ENCODE measurements around the gene PBX2.

PBX2 gene

DNA sequence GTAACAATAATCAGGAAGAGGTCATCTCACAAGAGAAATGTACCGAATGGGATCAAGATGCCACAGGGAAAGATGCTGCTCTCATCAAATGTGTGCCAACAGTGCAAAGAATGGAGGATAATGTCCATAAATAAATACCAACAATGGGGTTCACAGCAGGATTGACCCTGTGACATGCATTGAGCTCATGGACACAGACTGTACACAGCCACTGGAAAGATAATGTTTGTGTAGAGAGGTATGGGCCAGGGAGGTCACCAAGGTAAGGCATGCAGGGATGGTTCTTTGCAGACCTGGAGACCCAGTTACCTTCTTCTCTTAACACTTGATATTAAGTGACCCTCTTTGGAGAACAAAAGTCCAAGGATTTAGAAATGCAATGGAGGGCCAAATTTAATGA lies 15.6 kb downstream of the PBX2 start:
- DNase-seq (ENCODE audit: low read depth in 2 of 2), result no peak

DNA sequence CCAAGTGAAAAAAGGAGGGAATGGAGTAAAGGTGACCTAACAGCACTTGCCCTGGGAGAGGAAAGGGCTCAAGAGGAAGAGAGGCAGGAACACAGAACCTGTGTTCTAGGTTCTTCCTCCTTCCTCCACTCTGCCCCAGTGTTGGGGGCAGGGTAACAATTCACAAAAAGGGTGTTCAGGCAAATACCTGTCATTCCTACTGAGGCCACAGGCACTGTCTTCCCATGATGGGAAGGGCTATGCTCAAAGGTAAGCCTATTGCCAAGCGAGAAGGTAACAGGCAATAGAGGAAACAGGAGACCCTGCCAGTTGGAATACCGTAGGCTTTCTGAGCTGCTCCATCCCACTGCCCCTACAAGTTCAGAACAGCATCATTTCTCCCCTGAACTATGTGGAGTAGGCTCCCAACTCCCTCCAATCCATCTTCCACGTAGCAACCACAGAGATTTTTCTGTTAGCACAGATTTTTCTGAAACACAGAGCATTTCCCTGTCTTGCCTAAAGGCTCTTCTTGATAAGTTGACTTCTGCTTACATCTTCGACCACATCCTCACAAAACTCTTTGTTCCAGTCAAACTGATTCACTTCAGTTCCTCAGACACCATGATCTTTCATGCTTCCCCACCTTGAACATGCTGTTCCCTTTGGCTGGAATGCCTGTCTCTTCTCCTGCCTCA lies 16.8 kb downstream of the PBX2 start:
- no peak for DNase-seq (ENCODE audit: low read depth in 2 of 2)

DNA sequence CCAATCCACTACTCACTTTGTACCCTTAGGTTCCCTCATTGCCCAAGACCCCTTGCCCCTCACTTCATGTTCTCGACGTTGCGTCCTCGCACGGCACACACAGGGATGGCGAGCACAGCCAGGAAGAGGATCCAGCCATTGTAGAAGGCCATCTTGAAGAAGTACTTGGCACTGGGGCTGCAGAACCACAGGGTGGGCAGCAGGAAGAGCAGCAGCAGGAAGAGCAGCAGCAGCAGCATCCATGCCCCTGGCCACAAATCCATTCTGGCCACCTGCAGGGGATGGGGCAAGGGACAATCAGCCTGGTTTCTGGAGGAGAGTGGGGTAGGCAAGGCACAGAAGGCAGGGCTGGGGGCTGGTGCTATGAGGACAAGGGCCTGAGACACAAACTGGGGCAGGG lies 18.8 kb downstream of the PBX2 start:
- no peak for DNase-seq (ENCODE audit: low read depth in 2 of 2)

DNA sequence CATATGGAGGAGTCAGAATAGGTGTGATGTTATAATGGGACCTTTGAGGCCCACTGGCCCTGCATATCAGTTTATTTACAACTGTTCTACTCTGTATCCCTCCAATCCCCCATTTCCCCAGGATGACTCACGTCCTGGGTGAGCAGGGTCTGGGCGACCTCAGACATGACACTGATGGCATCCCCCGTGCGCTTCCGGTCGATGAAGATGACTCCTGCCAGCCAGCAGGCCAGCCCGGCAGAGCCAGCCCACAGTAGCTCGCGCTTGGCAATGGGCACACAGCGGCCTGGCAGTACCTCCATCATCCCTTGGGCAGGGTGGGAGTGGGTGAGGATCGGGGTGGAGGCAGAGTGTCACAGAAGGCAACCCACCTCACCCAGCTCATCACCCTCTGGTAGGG lies 19.7 kb downstream of the PBX2 start:
- DNase-seq (ENCODE audit: low read depth in 2 of 2), result no peak

DNA sequence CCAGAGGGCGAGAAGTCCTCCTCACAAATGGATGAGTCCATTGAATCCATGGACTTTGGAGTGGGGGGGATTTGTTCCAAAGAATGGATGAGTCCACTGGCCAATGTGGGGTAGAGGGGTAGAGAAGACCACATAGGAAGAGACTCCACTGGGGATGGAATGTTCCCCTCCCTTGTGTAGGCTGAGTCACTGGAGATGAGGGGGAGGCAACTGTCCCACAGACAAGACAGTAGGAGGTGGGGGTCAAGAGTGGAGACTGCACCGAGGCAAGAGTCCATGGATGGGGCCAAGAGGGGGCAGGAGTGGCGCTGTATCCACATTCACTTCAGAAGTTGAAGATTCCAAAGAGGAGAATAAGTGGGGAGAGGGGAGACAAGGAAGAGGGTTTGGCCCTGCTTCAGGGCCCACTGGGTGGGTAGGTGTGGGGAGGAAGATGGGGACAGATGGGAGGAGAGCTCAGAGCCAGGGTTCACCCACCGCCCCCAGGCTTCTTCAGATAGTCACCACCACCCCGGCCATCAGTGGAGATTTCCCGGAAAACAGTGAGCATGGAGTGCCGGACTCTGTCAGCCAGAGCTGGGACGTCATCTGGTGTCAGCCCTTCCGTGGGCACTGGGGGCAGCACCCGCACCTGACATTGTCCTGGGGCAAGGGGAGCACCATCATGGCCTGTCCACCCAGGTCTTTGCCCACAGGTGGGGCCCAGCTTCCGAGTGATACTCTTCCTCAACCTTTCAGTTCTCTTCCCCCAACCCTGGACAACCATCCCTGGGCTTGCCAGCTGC lies 21.0 kb downstream of the PBX2 start:
- no peak for DNase-seq (ENCODE audit: low read depth in 2 of 2)

DNA sequence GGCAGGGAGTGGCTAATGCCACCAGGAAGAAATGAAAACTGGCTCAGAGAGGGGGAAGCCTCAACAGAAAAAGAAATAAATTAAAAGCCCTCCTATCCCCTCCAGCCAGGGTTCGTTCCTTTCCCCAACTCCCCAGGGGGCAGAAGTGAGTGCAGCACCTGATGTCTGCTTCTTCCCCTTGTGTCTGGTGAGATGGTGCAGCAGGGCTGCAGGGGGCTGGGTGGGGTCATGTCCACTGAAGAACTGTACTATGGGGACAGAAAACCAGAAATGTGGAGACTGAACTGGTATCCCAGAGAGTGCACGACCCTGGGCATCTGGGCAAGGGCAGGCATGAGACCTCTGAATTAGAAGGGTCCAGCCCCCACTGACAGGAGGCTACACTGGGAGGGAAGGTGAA lies 21.7 kb downstream of the PBX2 start:
- no peak for DNase-seq (ENCODE audit: low read depth in 2 of 2)

DNA sequence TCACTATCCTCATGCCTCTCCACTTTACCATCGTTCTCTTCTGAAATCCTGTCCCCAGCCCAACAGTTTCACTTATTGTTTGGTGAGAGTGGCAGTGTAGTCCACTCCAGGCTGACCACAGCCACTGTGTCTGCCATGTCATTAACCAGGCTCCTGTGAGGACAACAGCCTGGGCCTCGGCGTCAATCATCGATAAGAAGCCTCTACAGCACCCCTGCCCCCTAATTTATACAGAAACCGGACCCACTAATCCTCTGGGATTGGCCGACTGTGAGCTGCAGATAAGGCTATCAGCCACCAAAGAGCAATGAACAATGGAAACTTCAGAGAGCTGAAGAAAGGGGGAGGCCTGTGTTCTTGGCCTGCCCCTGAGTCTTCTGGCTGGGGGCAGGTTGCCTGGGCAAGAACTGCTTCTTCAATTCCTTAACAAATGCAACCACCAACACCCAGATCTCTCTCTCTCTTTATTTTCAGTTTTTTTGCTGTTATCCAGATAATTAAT lies 22.2 kb downstream of the PBX2 start:
- DNase-seq (ENCODE audit: low read depth in 2 of 2), result no peak

DNA sequence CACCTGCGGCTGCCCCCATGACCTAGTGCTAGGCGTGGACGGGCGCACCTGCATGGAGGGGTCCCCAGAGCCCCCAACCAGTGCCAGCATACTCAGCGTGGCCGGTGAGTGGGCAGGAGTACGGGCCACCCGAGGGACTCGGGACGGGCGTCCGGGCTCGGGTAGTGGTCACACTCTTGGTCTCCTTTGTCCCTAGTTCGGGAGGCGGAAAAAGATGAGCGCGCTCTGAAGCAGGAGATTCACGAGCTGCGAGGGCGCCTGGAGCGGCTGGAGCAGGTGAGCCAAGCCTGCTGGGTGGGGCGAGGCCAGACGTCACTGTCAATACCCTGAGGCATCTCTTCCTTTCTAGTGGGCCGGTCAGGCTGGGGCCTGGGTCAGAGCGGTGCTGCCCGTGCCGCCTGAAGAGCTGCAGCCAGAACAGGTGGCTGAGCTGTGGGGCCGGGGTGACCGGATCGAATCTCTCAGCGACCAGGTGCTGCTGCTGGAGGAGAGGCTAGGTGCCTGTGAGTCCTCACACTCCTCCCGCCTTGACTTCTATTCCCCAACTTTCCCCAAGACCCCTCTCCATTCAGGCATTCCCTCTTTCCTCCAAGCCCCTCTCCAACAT lies 22.7 kb downstream of the PBX2 start:
- DNase-seq (ENCODE audit: low read depth in 2 of 2), result no peak

DNA sequence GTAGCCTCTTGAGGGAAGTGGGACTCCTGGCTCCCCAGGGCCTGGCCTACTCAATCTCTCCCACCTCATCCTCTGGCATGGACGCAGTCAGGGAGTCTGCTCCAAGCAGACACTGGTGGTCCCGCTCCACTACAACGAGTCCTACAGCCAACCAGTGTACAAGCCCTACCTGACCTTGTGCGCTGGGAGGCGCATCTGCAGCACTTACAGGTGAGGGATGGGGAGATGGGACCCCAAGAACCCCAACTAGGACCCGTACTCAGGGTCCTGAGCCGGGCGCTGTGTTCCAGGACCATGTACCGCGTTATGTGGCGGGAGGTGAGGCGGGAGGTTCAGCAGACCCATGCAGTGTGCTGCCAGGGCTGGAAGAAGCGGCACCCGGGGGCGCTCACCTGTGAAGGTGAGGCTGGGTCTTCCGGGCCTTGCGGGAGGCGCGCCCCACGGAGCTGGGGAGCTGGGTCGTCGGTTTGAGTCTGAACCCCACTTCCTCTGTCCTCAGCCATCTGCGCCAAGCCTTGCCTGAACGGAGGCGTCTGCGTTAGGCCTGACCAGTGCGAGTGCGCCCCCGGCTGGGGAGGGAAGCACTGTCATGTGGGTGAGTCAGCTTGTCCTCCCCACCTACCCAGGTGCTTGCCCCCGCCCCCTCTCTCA lies 23.5 kb downstream of the PBX2 start:
- DNase-seq (ENCODE audit: low read depth in 2 of 2), result no peak

DNA sequence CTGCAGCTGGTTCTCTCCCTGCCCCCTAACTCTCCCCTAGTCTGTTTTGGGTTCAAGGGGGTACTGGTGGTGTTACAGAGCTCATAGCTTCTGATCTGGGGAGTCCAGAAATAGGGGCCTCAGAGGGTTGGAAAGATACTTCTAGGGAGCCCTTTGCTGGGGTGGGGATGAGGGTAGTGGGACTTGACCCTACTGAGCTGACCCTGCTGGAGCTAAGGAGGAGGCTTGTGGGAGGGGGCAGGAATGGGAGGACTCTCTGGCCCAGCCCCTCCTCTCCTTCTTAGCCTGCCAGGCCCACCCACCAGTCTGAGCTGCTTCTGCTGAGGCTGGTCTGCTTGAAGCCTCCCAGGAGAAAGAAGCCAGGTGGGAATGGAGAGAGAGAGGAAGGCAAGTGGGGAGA lies 25.7 kb downstream of the PBX2 start, which contains the start of gene EGFL8:
Gene EGFL8 (plus strand): TSS at position 301 of the 400 bp plus-strand sequence. CDS start 1,571 bp downstream, outside the sequence.
- no peak for DNase-seq (ENCODE audit: low read depth in 2 of 2)

DNA sequence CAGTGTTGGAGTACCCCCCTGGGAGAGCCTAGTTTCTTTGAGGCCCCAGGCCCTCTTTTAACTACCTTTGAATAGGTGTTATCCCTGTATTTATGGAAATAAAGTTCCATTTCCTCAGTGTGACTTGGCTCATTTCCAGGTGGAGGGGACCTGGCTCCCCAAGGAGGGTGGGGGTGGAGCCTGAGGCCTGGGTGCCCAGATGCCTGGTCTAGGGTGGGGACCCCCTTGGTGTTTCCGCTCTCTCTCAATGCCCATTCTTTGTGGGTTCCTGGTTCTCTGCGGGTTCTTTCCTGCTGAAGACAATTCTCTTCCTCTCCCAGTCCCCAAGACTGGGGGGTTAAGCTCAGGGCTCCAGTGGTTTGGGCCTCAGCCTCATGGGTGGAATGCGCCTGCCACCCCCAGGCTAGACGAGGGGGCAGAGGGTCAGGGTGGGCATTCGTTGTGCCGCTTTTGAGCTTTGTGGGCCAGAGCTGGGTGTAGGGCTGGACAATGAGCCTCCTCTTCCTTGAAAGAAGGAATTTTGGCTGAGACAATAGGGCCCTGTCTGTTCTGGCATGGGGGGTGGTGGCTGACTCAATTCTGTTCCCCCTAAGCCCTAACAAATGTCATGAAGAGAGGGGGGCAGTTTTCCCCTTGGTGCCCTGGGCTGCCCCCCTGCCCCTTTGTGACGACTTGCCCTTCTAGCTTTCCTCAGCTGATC lies 26.3 kb downstream of the PBX2 start:
- no peak for DNase-seq (ENCODE audit: low read depth in 2 of 2)

DNA sequence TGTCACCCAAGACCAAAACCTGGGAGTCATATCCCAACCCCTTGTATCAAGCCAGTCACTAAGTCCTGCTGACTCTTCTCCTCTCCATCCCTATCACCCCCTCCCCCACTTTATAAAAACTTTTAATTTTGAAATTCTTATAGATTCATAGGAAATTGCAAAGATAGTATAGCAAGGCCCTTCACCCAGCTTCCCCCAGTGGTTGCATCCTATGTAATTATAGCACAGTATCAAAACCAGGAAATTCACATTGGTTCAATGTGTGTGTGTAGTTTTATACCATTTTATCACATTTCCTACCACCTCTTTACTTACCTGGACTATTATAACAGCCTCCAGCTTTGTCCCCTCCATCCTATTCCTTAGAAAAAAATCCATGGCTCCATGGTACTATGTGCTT lies 31.9 kb downstream of the PBX2 start:
- no peak for DNase-seq (ENCODE audit: low read depth in 2 of 2)

DNA sequence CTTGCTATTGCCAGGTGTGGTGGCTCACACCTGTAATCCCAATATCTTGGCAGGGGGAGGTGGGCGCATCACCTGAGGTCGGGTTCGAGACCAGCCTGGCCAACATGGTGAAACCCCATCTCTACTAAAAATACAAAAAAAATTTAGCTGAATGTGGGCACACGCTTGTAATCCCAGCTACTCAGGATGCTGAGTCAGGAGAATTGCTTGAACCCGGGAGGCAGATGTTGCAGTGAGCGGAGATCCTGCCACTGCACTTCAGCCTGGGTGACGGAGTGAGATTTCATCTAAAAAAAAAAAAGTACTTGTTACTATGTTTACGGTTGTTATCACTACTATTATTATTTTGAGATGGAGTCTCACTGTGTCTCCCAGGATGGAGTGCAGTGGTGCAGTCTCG lies 33.1 kb downstream of the PBX2 start:
- DNase-seq (ENCODE audit: low read depth in 2 of 2), result no peak

DNA sequence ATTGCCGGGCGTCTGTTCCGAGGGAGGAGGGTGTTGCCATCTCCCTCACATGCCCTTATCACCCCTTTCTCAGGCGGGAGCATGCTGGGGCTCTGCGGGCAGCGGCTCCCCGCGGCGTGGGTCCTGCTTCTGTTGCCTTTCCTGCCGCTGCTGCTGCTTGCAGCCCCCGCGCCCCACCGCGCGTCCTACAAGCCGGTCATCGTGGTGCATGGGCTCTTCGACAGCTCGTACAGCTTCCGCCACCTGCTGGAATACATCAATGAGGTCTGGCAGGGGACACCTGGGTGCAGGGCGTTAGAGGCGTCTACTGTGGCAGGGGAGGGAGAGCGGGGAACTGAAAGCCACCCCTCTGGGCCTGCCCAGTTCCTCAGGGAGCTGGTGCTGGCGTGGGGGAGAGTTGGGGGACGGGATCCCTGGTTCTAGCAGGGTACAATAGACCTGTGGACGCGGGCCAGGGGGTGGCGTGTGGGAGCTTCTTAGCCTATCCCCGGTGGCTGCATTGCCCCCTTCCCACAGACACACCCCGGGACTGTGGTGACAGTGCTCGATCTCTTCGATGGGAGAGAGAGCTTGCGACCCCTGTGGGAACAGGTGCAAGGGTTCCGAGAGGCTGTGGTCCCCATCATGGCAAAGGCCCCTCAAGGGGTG lies 35.4 kb downstream of the PBX2 start:
- DNase-seq (ENCODE audit: low read depth in 2 of 2), result no peak

DNA sequence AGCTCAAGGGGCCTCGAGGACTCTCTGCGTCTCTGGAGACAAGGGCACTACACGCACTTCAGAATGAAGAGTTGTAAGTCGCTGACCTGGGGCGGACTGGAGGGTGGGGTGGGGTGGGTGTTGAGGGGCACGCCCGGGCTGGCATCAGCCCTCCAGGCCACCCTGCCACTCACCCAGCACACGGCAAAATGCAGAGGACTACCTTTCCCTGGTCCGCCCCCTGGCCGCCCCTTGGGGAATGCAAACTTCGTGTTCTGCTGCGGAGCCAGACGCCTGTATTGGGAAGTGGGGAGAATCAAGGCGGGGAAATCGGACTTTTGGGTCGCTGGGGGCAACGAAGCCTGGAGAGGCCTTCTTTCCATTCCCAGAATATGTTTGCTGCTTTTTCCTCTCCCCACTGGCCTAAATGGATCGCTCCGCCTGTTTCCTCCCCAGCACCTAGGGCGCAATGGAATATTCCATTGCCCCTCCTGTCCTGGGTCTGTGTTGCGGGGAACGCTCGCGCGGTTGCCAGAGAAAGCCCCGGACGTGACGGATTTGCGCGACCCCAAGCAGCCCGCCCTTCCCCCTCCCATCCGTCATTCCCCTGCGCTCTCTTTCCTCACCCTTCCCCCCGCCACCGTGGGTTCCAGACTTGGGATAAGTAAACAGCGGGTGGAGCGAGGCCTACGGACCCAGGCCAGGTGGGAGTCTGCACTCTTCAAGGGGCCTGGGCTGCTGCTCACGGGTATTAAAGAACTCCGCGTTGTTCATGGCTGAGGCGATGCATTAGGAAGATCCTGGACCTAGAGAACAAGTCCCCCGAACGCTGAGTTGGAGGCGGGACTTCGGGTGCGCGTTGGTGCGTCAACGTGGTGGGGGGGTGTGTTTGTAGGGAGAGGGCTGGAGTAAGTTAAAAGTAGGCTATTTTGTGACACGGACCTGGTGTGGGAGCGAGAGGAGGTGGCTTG lies 36.2 kb downstream of the PBX2 start, which contains the start of gene PPT2:
Gene PPT2 (plus strand): TSS at position 578 of the 950 bp plus-strand sequence. CDS start 454 bp downstream, outside the sequence.
- DNase-seq (ENCODE audit: low read depth in 2 of 2), result peak; percentile 74 to 79

DNA sequence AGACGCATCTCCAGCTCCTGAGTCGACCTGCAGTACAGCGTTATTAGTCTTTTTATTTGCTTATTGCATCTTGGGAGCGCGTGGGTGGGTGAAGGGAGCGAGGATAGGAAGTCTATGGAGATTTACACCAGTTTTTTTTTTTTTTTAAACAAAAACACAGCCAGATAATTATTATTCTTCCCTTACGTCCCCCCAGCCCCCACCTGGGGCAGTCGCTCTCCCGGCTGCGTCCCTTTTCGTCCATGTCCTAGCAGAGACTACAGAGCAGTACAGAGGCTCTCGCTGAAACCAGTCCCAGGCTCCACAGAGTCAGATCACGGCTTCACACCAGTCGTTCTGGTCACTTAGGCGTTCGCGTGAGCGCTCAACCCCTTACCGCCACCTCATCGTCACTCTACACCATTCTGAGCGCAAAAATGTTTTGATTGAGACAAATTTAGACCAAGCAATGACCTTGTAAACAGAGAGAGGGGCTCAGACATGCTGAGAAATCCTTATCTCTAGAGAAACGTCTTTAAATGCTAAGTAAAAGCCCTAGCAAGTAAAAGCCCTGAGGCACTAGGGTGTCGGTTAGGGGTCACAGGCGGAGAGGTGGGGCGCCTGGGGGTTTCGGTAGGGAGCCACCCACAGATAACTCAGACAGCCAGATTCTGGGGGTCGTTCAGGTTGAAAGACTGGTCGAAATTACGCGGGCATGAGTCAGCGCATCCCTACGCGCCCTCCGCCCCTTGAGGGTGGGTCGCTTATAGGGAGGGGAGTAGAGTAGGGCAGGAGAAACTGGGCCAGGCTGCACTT lies 37.0 kb downstream of the PBX2 start:
- no peak for DNase-seq (ENCODE audit: low read depth in 2 of 2)

DNA sequence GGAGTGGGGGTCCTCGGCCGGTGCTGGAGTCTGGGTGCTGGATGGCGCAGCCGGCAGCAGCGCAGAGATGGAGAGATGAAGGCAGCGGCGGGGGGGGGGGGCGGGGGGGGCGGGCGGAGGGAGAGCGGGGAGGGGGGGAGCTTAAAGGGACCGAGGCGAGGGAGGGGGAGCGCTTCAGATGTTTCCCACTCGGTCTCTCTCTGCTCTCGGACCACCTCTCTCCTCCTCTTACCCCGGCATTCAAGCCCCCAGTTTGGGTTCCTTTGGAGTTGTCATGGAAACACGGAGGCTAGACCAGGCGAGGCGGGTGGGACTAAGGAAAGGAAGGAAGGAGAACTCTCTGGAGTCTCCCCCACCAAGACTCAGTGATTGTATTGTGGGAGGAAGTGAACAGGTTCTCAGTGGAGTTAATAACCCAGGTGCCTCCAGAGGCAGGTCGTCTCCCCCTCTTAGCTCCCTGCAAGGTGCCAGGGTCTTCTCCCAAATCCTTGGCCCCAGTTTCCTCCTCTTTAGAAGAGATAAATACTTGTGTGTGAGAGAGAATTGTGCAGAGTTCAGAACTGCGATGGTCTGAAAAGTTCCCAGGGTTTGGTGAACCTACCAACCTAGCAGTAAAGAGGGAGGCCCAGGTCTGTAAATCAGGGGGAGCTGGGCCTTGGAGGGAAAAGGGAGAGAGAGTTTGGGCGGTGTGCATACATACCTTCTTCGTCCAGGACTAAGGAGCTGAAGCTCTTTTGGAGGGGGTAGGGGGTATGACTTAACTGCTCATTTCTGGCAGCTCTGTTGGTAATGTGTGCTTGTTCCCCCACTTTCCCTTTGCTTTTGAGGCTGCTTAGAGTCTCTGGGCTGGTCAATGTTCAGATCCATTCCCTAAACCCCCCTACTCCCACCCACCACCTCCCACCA lies 37.9 kb downstream of the PBX2 start, which contains the start of gene PRRT1:
Gene PRRT1 (minus strand): TSS at position 77 of the 906 bp plus-strand sequence. CDS start 112 bp downstream, outside the sequence.
- no peak for DNase-seq (ENCODE audit: low read depth in 2 of 2)
